Kidney epithelial cell (primary cell): ENCODE results near the gene PPDPF. TPM values are rescaled to one million over a fixed set of nuclear protein-coding genes. Genes with fewer than 3 reads are reported as not detected.

Experiments used
- DNase-seq: peaks from one replicate; pipeline ENCODE4 v3.0.0-alpha.2; 2010; ENCODE audit warnings: low read depth
- H3K27me3 ChIP-seq: 2 replicates; pipeline ENCODE4 v1.6.0; 2011; ENCODE audit warnings: low read length; ENCODE audit not compliant: control insufficient read depth, insufficient read depth
- H3K36me3 ChIP-seq: 2 replicates; pipeline ENCODE4 v1.5.1; 2011; ENCODE audit warnings: low read length; ENCODE audit not compliant: control insufficient read depth, insufficient read depth
- H3K4me3 ChIP-seq: 2 replicates; pipeline ENCODE4 v1.5.1; 2011; ENCODE audit warnings: low read depth, mild to moderate bottlenecking, control low read depth, low read length
- CTCF ChIP-seq: IDR thresholded peaks from 2 replicates; pipeline ENCODE4 v1.5.1; 2011; ENCODE audit warnings: mild to moderate bottlenecking, moderate library complexity, low read length, control low read depth, inconsistent platforms; ENCODE audit not compliant: insufficient read depth, poor library complexity, severe bottlenecking
- total RNA-seq: library from RNA; depleted of rRNA; stranded (reverse); fragments of >200 nt; gene quantifications from 2 replicates; pipeline ENCODE4 v1.2.3, GENCODE V29; 2015

The PPDPF gene
- total RNA-seq, 1 donor from 2014 or later, result 114 TPM

- no peaks in the 10 kb centered on the region for H3K36me3 ChIP-seq
These were observed 39.1 kb upstream of the PPDPF start for GRCh38 chr20:63481503-63481902.

GRCh38 chr20:63482021-63482587 lies 38.5 kb upstream of the PPDPF start:
- Histone ChIP-seq H3K4me3 (no peak overlapping the region), H3K27me3 (peaks cover 63% of the 10 kb centered on the region), H3K36me3 (no peaks in the 10 kb centered on the region)
- no peak for DNase-seq
- TF ChIP-seq CTCF, result no peak

More at GRCh38 chr20:63481503-63481902, 39.1 kb upstream of the PPDPF start:
- DNase-seq, result no peak
- Histone ChIP-seq H3K4me3 (no peak overlapping the region), H3K27me3 (peaks cover 65% of the 10 kb centered on the region)
- TF ChIP-seq CTCF, result no peak

GRCh38 chr20:63483834-63484233 lies 36.7 kb upstream of the PPDPF start:
- no peaks in the 10 kb centered on the region for H3K36me3 ChIP-seq
- no peak for TF ChIP-seq CTCF
- H3K4me3 ChIP-seq, result no peak overlapping the region
- no peak for DNase-seq
- H3K27me3 ChIP-seq, result peaks cover 62% of the 10 kb centered on the region

- no peak for DNase-seq
- Histone ChIP-seq H3K27me3 (peaks cover 62% of the 10 kb centered on the region), H3K36me3 (no peaks in the 10 kb centered on the region), H3K4me3 (no peak overlapping the region)
- TF ChIP-seq CTCF, result no peak
These were observed 36.3 kb upstream of the PPDPF start for GRCh38 chr20:63484236-63484635.

GRCh38 chr20:63484651-63485403 lies 35.7 kb upstream of the PPDPF start:
- TF ChIP-seq CTCF, result no peak
- Histone ChIP-seq H3K36me3 (no peaks in the 10 kb centered on the region), H3K27me3 (peaks cover 62% of the 10 kb centered on the region), H3K4me3 (no peak overlapping the region)
- DNase-seq, result no peak
